Mesenchymal stem cell (in vitro differentiated cells and primary cell): ENCODE data around the gene BLVRB. TPM values are rescaled to one million over a fixed set of nuclear protein-coding genes. Genes with fewer than 3 reads are reported as not detected.

Experiments used
- DNase-seq: peaks from one replicate; pipeline ENCODE4 v3.0.0-alpha.2; 2013
- H2AFZ ChIP-seq: one replicate; pipeline ENCODE4 v1.6.1; 2013; ENCODE audit warnings: low read depth, mild to moderate bottlenecking, control low read depth, inconsistent platforms, low read length, moderate library complexity
- H2AK5ac ChIP-seq: 2 replicates; pipeline ENCODE4 v1.6.1; 2013; ENCODE audit warnings: low read length, moderate library complexity, mild to moderate bottlenecking, inconsistent platforms; ENCODE audit not compliant: severe bottlenecking
- H2BK120ac ChIP-seq: one replicate; pipeline ENCODE4 v1.6.1; 2013; ENCODE audit warnings: low read depth, mild to moderate bottlenecking, inconsistent platforms, low read length, moderate library complexity
- H2BK12ac ChIP-seq, 2 experiments: one replicate each; pipeline ENCODE4 v1.6.1; 2013; ENCODE audit warnings: inconsistent platforms in 2 of 2, low read length in 2 of 2, mild to moderate bottlenecking in 2 of 2, moderate library complexity in 2 of 2, control low read depth in 1 of 2
- H2BK15ac ChIP-seq: one replicate; pipeline ENCODE4 v1.6.1; 2013; ENCODE audit warnings: mild to moderate bottlenecking, low read depth, inconsistent platforms; ENCODE audit not compliant: poor library complexity, severe bottlenecking
- H2BK5ac ChIP-seq: 2 replicates; pipeline ENCODE4 v1.6.1; 2013; ENCODE audit warnings: low read depth, mild to moderate bottlenecking, low read length, control low read depth, inconsistent platforms; ENCODE audit not compliant: poor library complexity, severe bottlenecking
- H3K14ac ChIP-seq, 2 experiments: one replicate each; pipeline ENCODE4 v1.6.1; 2013; ENCODE audit warnings: inconsistent platforms in 2 of 2, low read length in 2 of 2, control low read depth in 1 of 2, mild to moderate bottlenecking in 1 of 2, moderate library complexity in 1 of 2
- H3K18ac ChIP-seq, 2 experiments: one replicate each; pipeline ENCODE4 v1.6.1; 2013; ENCODE audit warnings: inconsistent platforms in 2 of 2, low read length in 2 of 2, control low read depth in 1 of 2, low read depth in 1 of 2, mild to moderate bottlenecking in 1 of 2
- H3K23ac ChIP-seq, 2 experiments: one replicate each; pipeline ENCODE4 v1.6.1; 2013; ENCODE audit warnings: inconsistent platforms in 2 of 2, low read length in 2 of 2, mild to moderate bottlenecking in 2 of 2, moderate library complexity in 2 of 2, control low read depth in 1 of 2
- H3K27ac ChIP-seq: 2 replicates; pipeline ENCODE4 v1.5.1; 2013; ENCODE audit warnings: mild to moderate bottlenecking, moderate library complexity, low read length, control low read depth, inconsistent platforms; ENCODE audit not compliant: poor library complexity, severe bottlenecking
- H3K27me3 ChIP-seq, 2 experiments: 2 replicates each; pipeline versions ENCODE4 v1.6.1 to v1.7.0; 2013; ENCODE audit warnings: low read length in 2 of 2, mild to moderate bottlenecking in 2 of 2, moderate library complexity in 2 of 2, control low read depth in 1 of 2, inconsistent platforms in 1 of 2; ENCODE audit not compliant: control insufficient read depth in 1 of 2, insufficient read depth in 1 of 2
- H3K36me3 ChIP-seq, 2 experiments: 2 replicates each; pipeline versions ENCODE4 v1.6.1 to v1.7.0; 2013; ENCODE audit warnings: low read length in 2 of 2, control low read depth in 1 of 2, inconsistent platforms in 1 of 2, low read depth in 1 of 2, mild to moderate bottlenecking in 1 of 2; ENCODE audit not compliant: insufficient read depth in 2 of 2, control insufficient read depth in 1 of 2
- H3K4ac ChIP-seq, 2 experiments: one replicate each; pipeline ENCODE4 v1.6.1; 2013; ENCODE audit warnings: inconsistent platforms in 2 of 2, low read length in 2 of 2, mild to moderate bottlenecking in 2 of 2, moderate library complexity in 2 of 2, control low read depth in 1 of 2, low read depth in 1 of 2
- H3K4me1 ChIP-seq: 2 replicates; pipeline ENCODE4 v1.6.1; 2013; ENCODE audit warnings: low read depth, low read length, control low read depth; ENCODE audit not compliant: control insufficient read depth, insufficient read depth
- H3K4me2 ChIP-seq: 2 replicates; pipeline ENCODE4 v1.6.1; 2013; ENCODE audit warnings: low read length, mild to moderate bottlenecking, inconsistent platforms; ENCODE audit not compliant: poor library complexity, severe bottlenecking
- H3K4me3 ChIP-seq, 2 experiments: 2 replicates each; pipeline versions ENCODE4 v1.5.1 to v1.7.0; 2013; ENCODE audit warnings: low read length in 2 of 2, mild to moderate bottlenecking in 2 of 2, control low read depth in 1 of 2, low read depth in 1 of 2; ENCODE audit not compliant: insufficient read depth in 1 of 2
- H3K79me1 ChIP-seq: replicated peaks from 2 replicates; pipeline ENCODE4 v1.6.1; 2013; ENCODE audit warnings: mild to moderate bottlenecking, control low read depth, low read length, inconsistent platforms; ENCODE audit not compliant: poor library complexity, severe bottlenecking
- H3K9ac ChIP-seq: 2 replicates; pipeline ENCODE4 v1.7.0; 2013; ENCODE audit warnings: mild to moderate bottlenecking, low read length, moderate library complexity
- H3K9me3 ChIP-seq: 2 replicates; pipeline ENCODE4 v1.7.0; 2013; ENCODE audit warnings: mild to moderate bottlenecking, low read length; ENCODE audit not compliant: control insufficient read depth
- H4K8ac ChIP-seq: one replicate; pipeline ENCODE4 v1.6.1; 2013; ENCODE audit warnings: inconsistent platforms, mild to moderate bottlenecking, low read length, moderate library complexity
- H4K91ac ChIP-seq: one replicate; pipeline ENCODE4 v1.6.1; 2013; ENCODE audit warnings: mild to moderate bottlenecking, low read length, inconsistent platforms
- WGBS: methylation state at CpG from one replicate; pipeline ENCODE4 v1.1.7; 2013; ENCODE audit warnings: mixed read lengths; 5-methylcytosine and 5-hydroxymethylcytosine counted together
- small RNA-seq: library from polyadenylated mRNA; stranded (forward); fragments of <200 nt; extraction: miRNeasy Mini kit (QIAGEN cat#:217004); gene quantifications from one replicate; pipeline ENCODE3, GENCODE V24; 2013; ENCODE audit warnings: low read depth

Gene BLVRB

DNA sequence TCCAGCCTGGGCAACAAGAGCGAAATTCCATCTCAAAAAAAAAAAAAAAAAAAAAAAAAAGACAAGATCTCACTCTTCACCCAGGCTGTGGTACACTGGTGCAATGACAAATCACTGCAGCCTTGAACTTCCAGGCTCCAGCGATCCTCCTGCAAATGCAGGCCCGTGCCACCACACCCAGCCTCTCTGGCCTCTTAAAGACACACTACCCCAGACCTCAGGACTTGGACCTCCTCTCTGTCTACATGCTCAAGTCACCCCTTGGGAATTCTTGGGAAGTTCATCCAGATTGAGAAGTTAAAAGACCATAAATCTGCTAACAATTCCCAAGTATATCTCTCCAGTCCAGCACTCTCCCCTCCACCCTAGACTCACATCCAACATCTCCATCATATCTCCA is 65.0 kb downstream of the BLVRB start:
- Histone ChIP-seq H3K4me3 (no peak overlapping the region), H3K9ac (no peak overlapping the region), H3K79me1 (peaks cover 1% of the 10 kb centered on the region), H2AFZ (no peak overlapping the region), H2BK12ac (no peak overlapping the region), H3K27me3 (peaks cover 2 to 8% of the 10 kb centered on the region in 2 experiments), H3K4me2 (no peak overlapping the region), H3K4ac (no peak overlapping the region), H2AK5ac (peak overlapping the region; percentile 14), H3K36me3 (peaks cover 0 to 11% of the 10 kb centered on the region in 2 experiments), H3K23ac (no peak overlapping the region), H2BK120ac (no peak overlapping the region), H4K8ac (no peak overlapping the region), H3K14ac (no peak overlapping the region), H3K27ac (no peak overlapping the region), H3K9me3 (no peaks in the 10 kb centered on the region), H2BK5ac (no peak overlapping the region), H2BK15ac (no peak overlapping the region), H3K4me1 (peaks cover 6% of the 10 kb centered on the region), H4K91ac (no peak overlapping the region), H3K18ac (no peak overlapping the region)
- DNase-seq, result no peak
- 40% methylated on average over 2 of the region's 3 CpGs for WGBS

- peaks cover 0 to 11% of the 10 kb centered on the region in 2 experiments for H3K36me3 ChIP-seq
- H3K79me1 ChIP-seq, result peaks cover 1% of the 10 kb centered on the region
- 56% methylated on average over 49 of the region's 49 CpGs for WGBS
- DNase-seq, result no peak
- no peak overlapping the region for H3K14ac ChIP-seq
- no peaks in the 10 kb centered on the region for H3K9me3 ChIP-seq
- no peak overlapping the region for H2AK5ac ChIP-seq
- H2BK15ac ChIP-seq, result no peak overlapping the region
- H3K27me3 ChIP-seq, result peaks cover 2 to 10% of the 10 kb centered on the region in 2 experiments
- H3K27ac ChIP-seq, result no peak overlapping the region
- peaks cover 10% of the 10 kb centered on the region for H3K4me1 ChIP-seq
- no peak overlapping the region for H3K9ac ChIP-seq
- H2BK5ac ChIP-seq, result no peak overlapping the region
- H2AFZ ChIP-seq, result no peak overlapping the region
- H4K91ac ChIP-seq, result no peak overlapping the region
- H3K4me3 ChIP-seq, result no peak overlapping the region
- H3K4me2 ChIP-seq, result no peak overlapping the region
- H3K23ac ChIP-seq, result no peak overlapping the region
- no peak overlapping the region for H3K18ac ChIP-seq
- no peak overlapping the region for H2BK120ac ChIP-seq
- no peak overlapping the region for H2BK12ac ChIP-seq
- peak overlapping the region; percentile 36 for H4K8ac ChIP-seq
- H3K4ac ChIP-seq, result peak overlapping the region in 1 of 2 experiments; percentile 18
Measured at GRCh38 chr19:40398417-40399131, 67.0 kb downstream of the BLVRB start.

Small RNA genes within 50 kb of the gene (small RNA-seq; reads per million reads assigned to genes)
- gene RF00017, result not detected
